CD4-positive, alpha-beta T cell (primary cell): Measurements from ENCODE around the gene STIM1. TPM values are rescaled to one million over a fixed set of nuclear protein-coding genes. Genes with fewer than 3 reads are reported as not detected.
A peak's percentile ranks its signal among the peaks of the same experiment; 100 is the strongest.

Experiments used
- ATAC-seq: fragments of 200-7000 bp; cut with Tn5 transposase; one replicate; pipeline ENCODE4 v1.10.0; 2022; ENCODE audit warnings: mild to moderate bottlenecking; ENCODE audit not compliant: poor library complexity
- CTCF ChIA-PET: fragments of 350-600 bp; sonication (Branson Sonifier 250); formaldehyde crosslinking; loops from one replicate; lab custom pipeline; 2021; ENCODE audit warnings: antibody characterized with exemption, inconsistent platforms; lab: Charles Lee
- POLR2A ChIA-PET: fragments of 350-600 bp; sonication (Branson Sonifier 250); formaldehyde crosslinking; loops from one replicate; lab custom pipeline; 2021; ENCODE audit warnings: antibody characterized with exemption, inconsistent platforms; lab: Charles Lee
- DNase-seq, 14 experiments: peaks; one replicate each; pipeline ENCODE4 v3.0.0-alpha.2; 2013 to 2020; ENCODE audit warnings: mixed read lengths in 2 of 14
- H3K27ac ChIP-seq, 2 donors: one replicate each; pipeline versions ENCODE4 v1.5.1 to v1.7.0; 2013; ENCODE audit warnings: low read length in 2 of 2, low read depth in 1 of 2, mild to moderate bottlenecking in 1 of 2
- H3K27me3 ChIP-seq, 2 experiments: 1 replicate in 1 of 2; 2 replicates in 1 of 2; pipeline versions ENCODE4 v1.6.1 to v1.7.0; 2013; ENCODE audit warnings: low read length in 2 of 2, control low read depth in 1 of 2, mild to moderate bottlenecking in 1 of 2, moderate library complexity in 1 of 2; ENCODE audit not compliant: insufficient read depth in 2 of 2, control insufficient read depth in 1 of 2
- H3K36me3 ChIP-seq: one replicate; pipeline ENCODE4 v1.6.1; 2013; ENCODE audit warnings: low read length, control low read depth; ENCODE audit not compliant: insufficient read depth
- H3K4me1 ChIP-seq: one replicate; pipeline ENCODE4 v1.6.1; 2013; ENCODE audit warnings: low read length, control low read depth; ENCODE audit not compliant: insufficient read depth
- H3K4me3 ChIP-seq: one replicate; pipeline ENCODE4 v1.5.1; 2013; ENCODE audit warnings: mild to moderate bottlenecking, low read length, moderate library complexity
- H3K9me3 ChIP-seq, 2 experiments: 1 replicate in 1 of 2; 2 replicates in 1 of 2; pipeline versions ENCODE4 v1.6.1 to v1.7.0; 2013; ENCODE audit warnings: low read length in 2 of 2, mild to moderate bottlenecking in 2 of 2, control low read depth in 1 of 2, moderate library complexity in 1 of 2; ENCODE audit not compliant: control insufficient read depth in 1 of 2, insufficient read depth in 1 of 2
- H3K27ac Mint-ChIP-seq: one replicate; pipeline ENCODE4 v1.8.0; 2020; ENCODE audit warnings: mixed read lengths
- H3K27me3 Mint-ChIP-seq: one replicate; pipeline ENCODE4 v1.8.0; 2021; ENCODE audit warnings: mixed read lengths
- H3K36me3 Mint-ChIP-seq: one replicate; pipeline ENCODE4 v1.8.0; 2021; ENCODE audit warnings: low read depth, mixed read lengths
- H3K4me1 Mint-ChIP-seq: one replicate; pipeline ENCODE4 v1.8.0; 2021; ENCODE audit warnings: low read depth, mixed read lengths
- H3K4me3 Mint-ChIP-seq: one replicate; pipeline ENCODE4 v1.8.0; 2020; ENCODE audit warnings: mild to moderate bottlenecking, mixed read lengths
- H3K9me3 Mint-ChIP-seq: one replicate; pipeline ENCODE4 v1.8.0; 2020; ENCODE audit warnings: mixed read lengths
- intact Hi-C, 2 experiments: fragments of 100-400 bp; cut with DNase I in 1 of 2; cut with micrococcal nuclease in 1 of 2; formaldehyde crosslinking; loops; one replicate each; pipeline versions ENCODE4 v1.15.1 to v1.9.0; 2023 to 2025; cut with DNase I, micrococcal nuclease
- polyA plus RNA-seq, 2 donors: library from polyadenylated mRNA; unstranded; fragments of 120-200 nt; gene quantifications; one replicate each; pipeline ENCODE4 v1.2.1, GENCODE V29; 2013
- total RNA-seq, 174 experiments: library from RNA in 2 of 174; stranded (reverse) in 2 of 174; gene quantifications; one replicate each; pipeline ENCODE4 v1.2.3 and lab custom pipeline; 2021 to 2026
- TF ChIP-seq, protein P1 (sequence below): fragments of 200-600 bp; IDR thresholded peaks from one replicate; pipeline ENCODE4 v1.8.0; 2022; ENCODE audit warnings: antibody characterized with exemption, mild to moderate bottlenecking

STIM1 gene
- total RNA-seq: 10 to 100 TPM; 89.0 to 94.9 TPM
- 71.6 TPM for polyA plus RNA-seq (2013, experiment 1 of 2)
- polyA plus RNA-seq (2013, experiment 2 of 2): 78.9 TPM
- 35.6 to 158 (median 94.4) reads per million in 172 experiments for total RNA-seq (lab: John Stamatoyannopoulos, UW)

DNA sequence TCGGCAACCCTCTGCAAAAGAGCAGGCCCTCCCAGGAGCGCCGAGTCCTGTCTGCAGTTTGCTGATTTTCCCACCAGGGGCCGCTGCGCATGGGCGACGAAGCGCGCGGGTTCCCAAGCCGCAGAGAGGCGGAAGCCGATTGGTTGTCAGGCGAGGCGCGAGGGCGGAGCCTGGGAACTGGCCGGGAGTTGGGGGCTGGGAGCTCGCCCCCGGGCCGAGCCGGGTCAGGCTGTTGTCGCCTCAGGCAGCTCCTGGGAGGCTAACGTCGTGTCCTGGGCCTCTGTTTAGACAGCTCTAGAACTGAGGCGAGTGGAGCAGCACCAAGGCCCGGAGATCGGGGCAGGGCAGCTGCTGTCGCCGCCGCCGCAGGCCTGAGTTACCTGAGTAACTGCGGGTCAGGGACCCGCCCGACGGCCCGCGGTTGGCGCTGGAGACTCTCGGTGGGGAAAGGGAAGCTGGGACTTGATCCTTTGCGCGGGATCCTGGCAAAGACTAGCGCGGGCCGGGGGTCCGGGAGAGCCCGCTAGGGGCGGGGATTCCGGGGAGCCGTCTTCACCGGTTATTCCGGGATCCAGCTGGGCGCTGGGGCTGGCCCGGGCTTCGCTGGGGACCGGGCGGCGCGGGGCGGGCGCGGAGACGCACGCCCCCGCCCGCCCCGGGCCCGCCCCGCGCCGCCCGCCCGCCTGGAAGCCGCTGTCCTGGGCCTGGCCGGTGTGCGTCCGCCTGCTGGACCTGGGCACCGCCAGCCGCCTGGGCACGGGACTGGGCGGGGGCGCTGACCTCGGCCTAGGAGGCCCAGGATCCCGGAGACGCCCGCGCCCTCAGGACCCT is at the start of gene STIM1:
Gene STIM1 (plus strand): TSS at position 688 of the 831 bp plus-strand sequence. CDS start 607 bp downstream, outside the sequence.
- no peaks in the 10 kb centered on the region for H3K27me3 ChIP-seq
- H3K4me1 Mint-ChIP-seq: peaks cover 67% of the 10 kb centered on the region
- H3K4me3 Mint-ChIP-seq: peak within 1 kb of the TSS; percentile 89
- H3K27me3 Mint-ChIP-seq: no peaks in the 10 kb centered on the region
- ChIA-PET CTCF (interaction anchor here (0.6 to 8.5 kb wide), 51 partner anchors 12 to 240 kb away, joined by 3 to 216 read pairs (median 6); partner anchors contain the start of genes NUP98, PGAP2, RHOG and RRM1), POLR2A (interaction anchor here (0.7 to 8.0 kb wide), 67 partner anchors 9 to 264 kb away, joined by 3 to 577 read pairs (median 6); partner anchors contain the start of genes NUP98, PGAP2, RHOG and RRM1)
- H3K9me3 ChIP-seq: no peaks in the 10 kb centered on the region
- ATAC-seq: peak; percentile 69
- intact Hi-C loops: loop anchor here (1.0 to 5.0 kb wide), 7 partner anchors 14 to 235 kb away; no protein-coding TSS in a partner anchor
- H3K36me3 ChIP-seq: no peaks in the 10 kb centered on the region
- H3K36me3 Mint-ChIP-seq: peaks cover 20% of the 10 kb centered on the region
- DNase-seq: peak; percentile 92 to 99 (median 97)
- peak within 1 kb of the TSS; percentile 99 for H3K27ac Mint-ChIP-seq
- H3K4me1 ChIP-seq: peaks cover 63% of the 10 kb centered on the region
- H3K9me3 Mint-ChIP-seq: no peaks in the 10 kb centered on the region
- TF ChIP-seq, protein P1, sequence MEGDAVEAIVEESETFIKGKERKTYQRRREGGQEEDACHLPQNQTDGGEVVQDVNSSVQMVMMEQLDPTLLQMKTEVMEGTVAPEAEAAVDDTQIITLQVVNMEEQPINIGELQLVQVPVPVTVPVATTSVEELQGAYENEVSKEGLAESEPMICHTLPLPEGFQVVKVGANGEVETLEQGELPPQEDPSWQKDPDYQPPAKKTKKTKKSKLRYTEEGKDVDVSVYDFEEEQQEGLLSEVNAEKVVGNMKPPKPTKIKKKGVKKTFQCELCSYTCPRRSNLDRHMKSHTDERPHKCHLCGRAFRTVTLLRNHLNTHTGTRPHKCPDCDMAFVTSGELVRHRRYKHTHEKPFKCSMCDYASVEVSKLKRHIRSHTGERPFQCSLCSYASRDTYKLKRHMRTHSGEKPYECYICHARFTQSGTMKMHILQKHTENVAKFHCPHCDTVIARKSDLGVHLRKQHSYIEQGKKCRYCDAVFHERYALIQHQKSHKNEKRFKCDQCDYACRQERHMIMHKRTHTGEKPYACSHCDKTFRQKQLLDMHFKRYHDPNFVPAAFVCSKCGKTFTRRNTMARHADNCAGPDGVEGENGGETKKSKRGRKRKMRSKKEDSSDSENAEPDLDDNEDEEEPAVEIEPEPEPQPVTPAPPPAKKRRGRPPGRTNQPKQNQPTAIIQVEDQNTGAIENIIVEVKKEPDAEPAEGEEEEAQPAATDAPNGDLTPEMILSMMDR: peak; percentile 94
- peak within 1 kb of the TSS; percentile 95 for H3K4me3 ChIP-seq
- peak within 1 kb of the TSS; percentile 88 to 91 for H3K27ac ChIP-seq

DNA sequence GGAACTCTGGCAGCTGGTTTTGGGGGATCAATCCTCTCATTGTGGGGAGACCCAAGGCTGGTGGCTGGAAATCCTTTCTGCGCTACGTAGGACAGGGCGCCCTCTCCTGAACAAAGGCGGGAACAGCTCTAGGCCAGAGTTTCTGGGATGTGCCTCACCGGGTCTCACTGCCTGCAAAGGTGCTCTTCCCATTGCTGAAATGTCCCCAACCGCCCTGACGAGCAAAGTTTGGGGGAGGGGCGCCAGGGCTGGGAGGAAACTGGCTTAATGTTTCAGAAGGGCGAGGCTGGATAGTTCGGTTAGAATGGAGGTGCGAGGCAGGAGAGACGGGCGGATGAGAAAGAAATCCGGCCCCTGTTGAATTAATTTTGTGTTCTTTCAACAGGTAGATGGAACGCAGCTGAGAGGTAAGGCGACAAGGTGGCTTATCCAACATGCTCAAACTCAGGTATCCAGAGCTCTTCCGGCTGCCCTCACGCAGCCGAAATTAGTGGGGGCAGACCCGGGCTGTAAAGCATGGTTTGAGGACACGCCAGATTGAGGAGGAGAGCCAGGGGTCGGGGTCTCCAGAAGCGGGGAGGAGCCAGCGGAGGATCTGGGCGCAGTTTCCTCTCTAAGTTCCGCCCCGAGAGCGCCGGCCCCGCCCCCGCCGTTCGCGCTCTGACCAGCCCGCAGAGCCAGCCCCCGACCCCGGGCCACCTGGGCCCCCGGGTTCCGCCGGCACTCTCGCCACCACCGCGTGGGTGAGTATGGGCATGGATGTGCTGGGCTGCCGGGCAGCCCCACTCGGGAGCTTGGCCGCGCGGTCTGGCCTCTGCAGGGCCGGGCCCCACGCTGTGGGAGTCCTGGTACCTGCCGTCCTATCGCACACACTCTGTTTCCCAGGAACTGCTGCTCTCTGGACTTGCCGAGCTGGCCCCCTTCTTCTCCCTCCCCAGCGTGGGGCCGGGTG is 47.3 kb upstream of the STIM1 start, which contains the start of gene PGAP2:
Gene PGAP2 (plus strand): TSS at position 652 of the 952 bp plus-strand sequence. CDS start 2,700 bp downstream, outside the sequence.
- H3K27ac ChIP-seq: peak within 1 kb of the TSS in 1 of 2 donors; percentile 76
- peaks cover 21% of the 10 kb centered on the region for H3K4me1 ChIP-seq
- peak within 1 kb of the TSS; percentile 96 for H3K4me3 ChIP-seq
- H3K36me3 Mint-ChIP-seq: peaks cover 9% of the 10 kb centered on the region
- peak within 1 kb of the TSS; percentile 84 for H3K27ac Mint-ChIP-seq
- H3K9me3 ChIP-seq: no peaks in the 10 kb centered on the region
- CTCF ChIA-PET: interaction anchor here (0.6 to 3.6 kb wide), 29 partner anchors 11 to 264 kb away, joined by 3 to 37 read pairs (median 4); partner anchors contain the start of genes NUP98, RHOG and STIM1
- peak; percentile 74 for ATAC-seq
- no peaks in the 10 kb centered on the region for H3K36me3 ChIP-seq
- no peaks in the 10 kb centered on the region for H3K9me3 Mint-ChIP-seq
- H3K27me3 Mint-ChIP-seq: no peaks in the 10 kb centered on the region
- POLR2A ChIA-PET: interaction anchor here (0.6 to 6.3 kb wide), 12 partner anchors 11 to 159 kb away, joined by 3 to 78 read pairs (median 4); partner anchors contain the start of genes NUP98, RHOG and STIM1
- TF ChIP-seq, protein P1: peak; percentile 63
- no peaks in the 10 kb centered on the region for H3K27me3 ChIP-seq
- intact Hi-C loops: loop anchor here (1.0 to 5.0 kb wide), 3 partner anchors 12 to 36 kb away; no protein-coding TSS in a partner anchor
- H3K4me3 Mint-ChIP-seq: peak within 1 kb of the TSS; percentile 95
- H3K4me1 Mint-ChIP-seq: peaks cover 24% of the 10 kb centered on the region
- DNase-seq: peak; percentile 27 to 77 (median 52)
